Gastroesophageal sphincter (tissue), 3 donors: ENCODE measurements around the gene VPS8.

Experiments
- CTCF ChIP-seq, 4 experiments: fragments of 200-600 bp in 2 of 4; fragments of 450-650 bp in 2 of 4; sonication (generic) in 1 of 4; IDR thresholded peaks; one replicate each; pipeline ENCODE4 v1.5.1; 2017 to 2019; ENCODE audit warnings: antibody characterized with exemption in 4 of 4, mild to moderate bottlenecking in 2 of 4, moderate library complexity in 2 of 4
- EP300 ChIP-seq: sonication (generic); formaldehyde crosslinking; IDR thresholded peaks from one replicate; pipeline ENCODE4 v1.6.1; 2017; ENCODE audit warnings: antibody characterized with exemption, mild to moderate bottlenecking
- POLR2A ChIP-seq, 2 donors: fragments of 450-650 bp; IDR thresholded peaks; one replicate each; pipeline ENCODE4 v1.6.1; 2017; ENCODE audit warnings: antibody characterized with exemption in 2 of 2, mild to moderate bottlenecking in 2 of 2, moderate library complexity in 1 of 2
- POLR2AphosphoS5 ChIP-seq: sonication (generic); formaldehyde crosslinking; IDR thresholded peaks from one replicate; pipeline ENCODE4 v1.6.1; 2017; ENCODE audit warnings: antibody characterized with exemption

- TF ChIP-seq CTCF (IDR thresholded peaks at IDR 0.05) (no peak), POLR2A (IDR thresholded peaks at IDR 0.05) (no peak), POLR2AphosphoS5 (no peak), EP300 (no peak)
Measured at GRCh38 chr3:185029086-185029485, 217.1 kb downstream of the VPS8 start.
